ENCODE data around the gene ZBTB40.

ZBTB40 gene

GRCh38 chr1:22473952-22474351, 22.3 kb downstream of the ZBTB40 start:
- DNase-seq, result no peak

GRCh38 chr1:22476566-22476965, 24.9 kb downstream of the ZBTB40 start:
- DNase-seq, result no peak

GRCh38 chr1:22483121-22483520, 31.5 kb downstream of the ZBTB40 start:
- no peak for DNase-seq

GRCh38 chr1:22484706-22485345, 33.2 kb downstream of the ZBTB40 start:
- peak; percentile 55 for DNase-seq

- no peak for DNase-seq
These were observed 33.8 kb downstream of the ZBTB40 start for GRCh38 chr1:22485431-22485830.

- no peak for DNase-seq
These were observed 36.1 kb downstream of the ZBTB40 start for GRCh38 chr1:22487781-22488180.

- no peak for DNase-seq
These were observed 36.7 kb downstream of the ZBTB40 start for GRCh38 chr1:22488319-22488718.

GRCh38 chr1:22489278-22489677, 37.6 kb downstream of the ZBTB40 start:
- DNase-seq, result no peak

- DNase-seq, result no peak
These were observed 38.2 kb downstream of the ZBTB40 start for GRCh38 chr1:22489823-22490222.

- DNase-seq, result no peak
These were observed 38.7 kb downstream of the ZBTB40 start for GRCh38 chr1:22490309-22490708.

GRCh38 chr1:22491995-22492715, 40.5 kb downstream of the ZBTB40 start:
- no peak for DNase-seq

- no peak for DNase-seq
These were observed 42.5 kb downstream of the ZBTB40 start for GRCh38 chr1:22494144-22494543.

- no peak for DNase-seq
These were observed 43.4 kb downstream of the ZBTB40 start for GRCh38 chr1:22494943-22495579.

- DNase-seq, result no peak
These were observed 45.0 kb downstream of the ZBTB40 start for GRCh38 chr1:22496536-22497160.

GRCh38 chr1:22498463-22498862, 46.8 kb downstream of the ZBTB40 start:
- no peak for DNase-seq

GRCh38 chr1:22500058-22500457, 48.4 kb downstream of the ZBTB40 start:
- no peak for DNase-seq

GRCh38 chr1:22500471-22500870, 48.8 kb downstream of the ZBTB40 start:
- DNase-seq, result no peak

GRCh38 chr1:22502202-22502601, 50.6 kb downstream of the ZBTB40 start:
- no peak for DNase-seq

GRCh38 chr1:22503721-22504410, 52.2 kb downstream of the ZBTB40 start:
- DNase-seq, result no peak

- no peak for DNase-seq
These were observed 54.6 kb downstream of the ZBTB40 start for GRCh38 chr1:22506130-22506692.

- no peak for DNase-seq
These were observed 55.9 kb downstream of the ZBTB40 start for GRCh38 chr1:22507587-22507986.

- DNase-seq, result no peak
These were observed 56.7 kb downstream of the ZBTB40 start for GRCh38 chr1:22508329-22508728.

GRCh38 chr1:22508991-22509390, 57.3 kb downstream of the ZBTB40 start:
- no peak for DNase-seq

All from hematopoietic multipotent progenitor cell treated with erythropoietin and hydrocortisone succinate and interleukin-3 and kit ligand, for 6 days (in vitro differentiated cells).